ENCODE data around the gene MOV10L1.

Gene MOV10L1

GRCh38 chr22:50207383-50208140, 117.8 kb downstream of the MOV10L1 start:
- no peak for DNase-seq (ENCODE audit: low read depth)

GRCh38 chr22:50208430-50208938, 118.7 kb downstream of the MOV10L1 start:
- no peak for TF ChIP-seq CTCF (conservative IDR thresholded peaks at IDR 0.05; ENCODE audit: control insufficient read depth, insufficient read depth, low read depth, low read length)
- H3K4me3 ChIP-seq (ENCODE audit: control insufficient read depth, low read depth, low read length): no peak overlapping the region
- DNase-seq (ENCODE audit: low read depth): no peak

More at GRCh38 chr22:50207383-50208140, 117.8 kb downstream of the MOV10L1 start:
- TF ChIP-seq CTCF (conservative IDR thresholded peaks at IDR 0.05; ENCODE audit: control insufficient read depth, insufficient read depth, low read depth, low read length): no peak
- H3K4me3 ChIP-seq (ENCODE audit: control insufficient read depth, low read depth, low read length): no peak overlapping the region

- H3K4me3 ChIP-seq (ENCODE audit: control insufficient read depth, low read depth, low read length): no peak overlapping the region
- DNase-seq (ENCODE audit: low read depth): no peak
Observed at GRCh38 chr22:50208939-50209892, 119.4 kb downstream of the MOV10L1 start.

GRCh38 chr22:50209893-50210292, 120.1 kb downstream of the MOV10L1 start:
- TF ChIP-seq CTCF (conservative IDR thresholded peaks at IDR 0.05; ENCODE audit: control insufficient read depth, insufficient read depth, low read depth, low read length): peak; percentile 91
- H3K4me3 ChIP-seq (ENCODE audit: control insufficient read depth, low read depth, low read length): no peak overlapping the region
- peak; percentile 68 for DNase-seq (ENCODE audit: low read depth)

More at GRCh38 chr22:50208939-50209892, 119.4 kb downstream of the MOV10L1 start:
- no peak for TF ChIP-seq CTCF (conservative IDR thresholded peaks at IDR 0.05; ENCODE audit: control insufficient read depth, insufficient read depth, low read depth, low read length)

GRCh38 chr22:50210378-50211139, 120.8 kb downstream of the MOV10L1 start:
- H3K4me3 ChIP-seq (ENCODE audit: control insufficient read depth, low read depth, low read length): no peak overlapping the region
- TF ChIP-seq CTCF (conservative IDR thresholded peaks at IDR 0.05; ENCODE audit: control insufficient read depth, insufficient read depth, low read depth, low read length): no peak
- DNase-seq (ENCODE audit: low read depth): no peak

- TF ChIP-seq CTCF (conservative IDR thresholded peaks at IDR 0.05; ENCODE audit: control insufficient read depth, insufficient read depth, low read depth, low read length): no peak
- H3K4me3 ChIP-seq (ENCODE audit: control insufficient read depth, low read depth, low read length): no peak overlapping the region
- DNase-seq (ENCODE audit: low read depth): no peak
Observed at GRCh38 chr22:50211147-50211546, 121.3 kb downstream of the MOV10L1 start.
